Spleen (tissue), 7 donors: ENCODE results near the gene CRNKL1.

Source experiments
- CTCF ChIP-seq, 11 experiments: fragments of 200-600 bp in 7 of 11; fragments of 450-650 bp in 4 of 11; sonication (generic) in 4 of 11; IDR thresholded peaks in 8 of 11; conservative IDR thresholded peaks in 3 of 11; 1 replicate in 7 of 11; 2 replicates in 4 of 11; pipeline versions ENCODE4 v1.4.0 to v1.8.0; 2016 to 2021; ENCODE audit warnings: antibody characterized with exemption in 11 of 11, inconsistent platforms in 4 of 11, mild to moderate bottlenecking in 1 of 11
- POLR2A ChIP-seq, 3 donors: fragments of 450-650 bp; IDR thresholded peaks; one replicate each; pipeline ENCODE4 v1.5.1; 2017; ENCODE audit warnings: antibody characterized with exemption in 3 of 3, mild to moderate bottlenecking in 1 of 3
- donor health status: DM: no; HTN: no; CAD: no; lungs with moderate emphysema.
- donor health status: DM: no; HTN: no; CAD: no.
- donor health status: DM: no; HTN: no; CAD: no.

GRCh38 chr20:20024942-20025341 is 27.3 kb downstream of the CRNKL1 start:
- TF ChIP-seq CTCF (IDR thresholded peaks at IDR 0.05 in 8 of 11, conservative IDR thresholded peaks at IDR 0.05 in 3 of 11): no peak
- no peak for TF ChIP-seq POLR2A (IDR thresholded peaks at IDR 0.05)
